Peyer's patch (tissue), 4 donors: ENCODE measurements around the gene TSPAN9. TPM values are rescaled to one million over a fixed set of nuclear protein-coding genes. Genes with fewer than 3 reads are reported as not detected.

Source experiments
- DNase-seq, 3 donors: peaks; one replicate each; pipeline ENCODE4 v3.0.0-alpha.2; 2017 to 2019
- H3K27ac ChIP-seq, 4 donors: fragments of 200-600 bp; sonication (generic); one replicate each; pipeline ENCODE4 v1.5.1; 2016 to 2019
- H3K27me3 ChIP-seq, 2 donors: fragments of 200-600 bp; sonication (generic); one replicate each; pipeline ENCODE4 v1.5.1; 2019
- H3K36me3 ChIP-seq, 3 donors: fragments of 200-600 bp; sonication (generic); one replicate each; pipeline ENCODE4 v1.5.1; 2016 to 2019
- H3K4me1 ChIP-seq, 4 donors: fragments of 200-600 bp; sonication (generic); one replicate each; pipeline ENCODE4 v1.5.1; 2016 to 2019
- H3K4me3 ChIP-seq, 4 donors: fragments of 200-600 bp; sonication (generic); 1 replicate in 3 of 4; 2 replicates in 1 of 4; pipeline ENCODE4 v1.5.1; 2016 to 2019; ENCODE audit warnings: mild to moderate bottlenecking in 1 of 4
- H3K9me3 ChIP-seq, 4 donors: fragments of 200-600 bp; sonication (generic); one replicate each; pipeline ENCODE4 v1.5.1; 2016 to 2019; ENCODE audit warnings: mild to moderate bottlenecking in 1 of 4
- CTCF ChIP-seq, 6 experiments: fragments of 450-650 bp in 4 of 6; fragments of 200-600 bp in 2 of 6; sonication (generic) in 1 of 6; IDR thresholded peaks; one replicate each; pipeline ENCODE4 v1.5.1; 2017 to 2019; ENCODE audit warnings: antibody characterized with exemption in 6 of 6, mild to moderate bottlenecking in 3 of 6, moderate library complexity in 1 of 6
- POLR2A ChIP-seq, 2 donors: fragments of 450-650 bp; IDR thresholded peaks; one replicate each; pipeline ENCODE4 v1.5.1; 2017; ENCODE audit warnings: antibody characterized with exemption in 2 of 2, mild to moderate bottlenecking in 2 of 2, moderate library complexity in 2 of 2
- total RNA-seq, 4 donors: library from RNA; depleted of rRNA; stranded (reverse); fragments of >200 nt; gene quantifications; one replicate each; pipeline ENCODE4 v1.1.0, GENCODE V29; 2016

TSPAN9 gene
- total RNA-seq, 4 donors from 2014 or later = 7.5 to 23.9 (median 11.8) TPM

DNA sequence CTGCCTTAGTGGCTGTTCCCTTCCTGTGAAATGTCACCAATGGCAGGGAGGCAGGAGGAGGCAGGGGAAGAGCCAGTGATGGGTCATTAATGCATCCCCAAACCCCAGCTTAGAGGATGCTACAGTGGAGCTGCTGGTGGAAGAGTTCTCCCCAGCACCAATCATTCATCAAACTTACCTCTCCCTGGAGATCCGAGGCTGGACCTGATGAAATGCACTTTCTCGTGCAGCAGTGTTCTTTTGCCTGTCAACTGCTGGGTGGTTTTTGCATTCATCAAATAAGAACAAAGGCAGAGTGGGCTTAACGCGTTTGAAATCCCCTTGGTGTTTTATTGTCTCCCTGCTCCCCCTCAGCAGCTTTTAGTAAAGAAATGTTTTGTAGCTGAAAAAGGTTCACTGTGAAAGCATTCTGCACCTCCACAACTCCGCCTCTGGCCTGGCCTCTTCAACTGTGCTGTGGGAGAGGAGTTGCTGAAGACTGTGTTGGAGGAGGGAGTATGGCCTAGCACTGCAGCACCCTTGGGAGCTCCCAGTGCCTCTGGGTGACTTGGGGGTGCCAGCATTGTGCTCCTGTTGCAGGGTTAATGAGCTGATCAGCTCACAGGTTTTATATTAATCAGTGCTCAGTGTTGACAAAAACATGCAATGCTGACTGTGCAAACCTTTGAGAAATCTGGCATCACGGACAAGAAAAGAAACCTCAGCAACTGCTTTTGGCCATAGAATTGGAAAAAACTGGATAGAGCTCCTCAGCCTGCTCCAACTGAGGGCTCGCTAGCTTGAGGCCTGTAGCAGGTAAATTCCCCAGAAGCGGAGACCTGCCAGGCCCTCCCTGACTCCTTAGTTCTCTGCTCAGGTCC lies 14.4 kb downstream of the TSPAN9 start:
- H3K36me3 ChIP-seq = no peaks in the 10 kb centered on the region
- no peaks in the 10 kb centered on the region for H3K27me3 ChIP-seq
- no peaks in the 10 kb centered on the region for H3K4me1 ChIP-seq
- TF ChIP-seq CTCF (IDR thresholded peaks at IDR 0.05) = no peak
- TF ChIP-seq POLR2A (IDR thresholded peaks at IDR 0.05) = no peak
- no peak overlapping the region for H3K4me3 ChIP-seq
- DNase-seq = no peak
- no peaks in the 10 kb centered on the region for H3K9me3 ChIP-seq
- H3K27ac ChIP-seq = no peak overlapping the region

- TF ChIP-seq POLR2A (IDR thresholded peaks at IDR 0.05) (no peak), CTCF (IDR thresholded peaks at IDR 0.05) (no peak)
- Histone ChIP-seq H3K27me3 (no peaks in the 10 kb centered on the region), H3K27ac (no peak overlapping the region), H3K36me3 (no peaks in the 10 kb centered on the region), H3K4me3 (no peak overlapping the region), H3K9me3 (no peaks in the 10 kb centered on the region), H3K4me1 (peaks cover 0 to 7% (median 2%) of the 10 kb centered on the region in 4 donors)
- no peak for DNase-seq
Measured at GRCh38 chr12:3092764-3093163, 15.6 kb downstream of the TSPAN9 start.

- peak in 2 of 3 donors; percentile 70 to 76 for DNase-seq
- TF ChIP-seq CTCF (IDR thresholded peaks at IDR 0.05) (no peak), POLR2A (IDR thresholded peaks at IDR 0.05) (no peak)
- peaks cover 0 to 14% (median 2%) of the 10 kb centered on the region in 4 donors for H3K4me1 ChIP-seq
- peak overlapping the region in 2 of 4 donors; percentile 57 to 71 for H3K27ac ChIP-seq
- no peaks in the 10 kb centered on the region for H3K36me3 ChIP-seq
- no peaks in the 10 kb centered on the region for H3K9me3 ChIP-seq
- no peak overlapping the region for H3K4me3 ChIP-seq
- no peaks in the 10 kb centered on the region for H3K27me3 ChIP-seq
Measured at GRCh38 chr12:3097186-3097804, 20.1 kb downstream of the TSPAN9 start.

GRCh38 chr12:3097836-3098235 lies 20.7 kb downstream of the TSPAN9 start:
- H3K4me3 ChIP-seq = no peak overlapping the region

GRCh38 chr12:3098436-3098835 lies 21.3 kb downstream of the TSPAN9 start:
- Histone ChIP-seq H3K4me1 (peaks cover 0 to 14% (median 2%) of the 10 kb centered on the region in 4 donors), H3K27ac (peak overlapping the region in 1 of 4 donors; percentile 71), H3K27me3 (no peaks in the 10 kb centered on the region), H3K4me3 (no peak overlapping the region), H3K9me3 (no peaks in the 10 kb centered on the region), H3K36me3 (no peaks in the 10 kb centered on the region)
- TF ChIP-seq CTCF (IDR thresholded peaks at IDR 0.05) (no peak), POLR2A (IDR thresholded peaks at IDR 0.05) (no peak)
- DNase-seq = no peak

More at GRCh38 chr12:3097836-3098235, 20.7 kb downstream of the TSPAN9 start:
- DNase-seq = peak in 1 of 3 donors; percentile 65
- Histone ChIP-seq H3K27me3 (no peaks in the 10 kb centered on the region), H3K9me3 (no peaks in the 10 kb centered on the region), H3K36me3 (no peaks in the 10 kb centered on the region), H3K4me1 (peaks cover 0 to 14% (median 2%) of the 10 kb centered on the region in 4 donors), H3K27ac (peak overlapping the region in 2 of 4 donors; percentile 57 to 71)
- TF ChIP-seq POLR2A (IDR thresholded peaks at IDR 0.05) = no peak
- TF ChIP-seq CTCF (IDR thresholded peaks at IDR 0.05) = no peak
